GM12878 (cell line): ENCODE data around the gene CDHR4. TPM values are rescaled to one million over a fixed set of nuclear protein-coding genes. Genes with fewer than 3 reads are reported as not detected.

ENCODE experiments used
- CBX5 ChIP-seq: sonication (generic); IDR thresholded peaks from 2 replicates; pipeline ENCODE4 v1.6.1; 2016; ENCODE audit warnings: low read depth, moderate library complexity, mild to moderate bottlenecking, inconsistent platforms
- EZH2 ChIP-seq: IDR thresholded peaks from 2 replicates; pipeline ENCODE4 v1.6.1; 2012; ENCODE audit warnings: low read depth, mild to moderate bottlenecking, control low read depth, inconsistent platforms, low read length, borderline replicate concordance; ENCODE audit not compliant: control insufficient read depth
- KDM1A ChIP-seq: fragments of 200-600 bp; sonication (generic); IDR thresholded peaks from 2 replicates; pipeline ENCODE4 v1.6.1; 2016; ENCODE audit warnings: borderline replicate concordance
- NFXL1 ChIP-seq: fragments of 450-650 bp; IDR thresholded peaks from 2 replicates; pipeline ENCODE4 v1.6.1; 2017; ENCODE audit warnings: antibody characterized with exemption, mild to moderate bottlenecking, borderline replicate concordance
- POU2F2 ChIP-seq: IDR thresholded peaks from 3 replicates; pipeline ENCODE4 v1.6.1; 2011; ENCODE audit warnings: low read depth, mild to moderate bottlenecking, low read length, borderline replicate concordance
- RCOR1 ChIP-seq: conservative IDR thresholded peaks from 2 replicates; pipeline ENCODE4 v1.6.1; 2012; ENCODE audit warnings: low read depth, low read length, improper control_type of control experiment
- SRF ChIP-seq, 2 experiments: IDR thresholded peaks; 2 replicates each; pipeline ENCODE4 v1.6.1; 2011; ENCODE audit warnings: low read depth in 2 of 2, low read length in 2 of 2, mild to moderate bottlenecking in 1 of 2, moderate library complexity in 1 of 2
- WRNIP1 ChIP-seq: IDR thresholded peaks from 2 replicates; pipeline ENCODE4 v1.6.1; 2011; ENCODE audit warnings: low read depth, low read length, improper control_type of control experiment, borderline replicate concordance
- ZNF24 ChIP-seq: fragments of 450-650 bp; IDR thresholded peaks from 2 replicates; pipeline ENCODE4 v1.6.1; 2017; ENCODE audit warnings: antibody characterized with exemption, mild to moderate bottlenecking
- ZSCAN29 ChIP-seq: fragments of 450-650 bp; IDR thresholded peaks from 2 replicates; pipeline ENCODE4 v1.6.1; 2017; ENCODE audit warnings: mild to moderate bottlenecking, moderate library complexity
- polyA plus RNA-seq, 11 experiments: library from polyadenylated mRNA; depleted of rRNA in 4 of 11; unstranded in 6 of 11; stranded (reverse) in 5 of 11; fragments of >200 nt; fragmentation: Nextera tagmentation in 4 of 11; fragmentation: Illumina TruSeq in 1 of 11; extraction: Ambion mirVana in 4 of 11; extraction: Trizol in 1 of 11; gene quantifications; 1 replicate in 1 of 11; 2 replicates in 10 of 11; pipeline versions ENCODE4 v1.2.1 to v1.2.3, GENCODE V29; 2011 to 2016; ENCODE audit warnings: inconsistent platforms in 2 of 11, missing spikeins in 2 of 11, low read depth in 1 of 11
- total RNA-seq, 4 experiments: library from RNA; depleted of rRNA in 3 of 4; stranded (reverse); fragments of >200 nt in 3 of 4; fragmentation: Illumina TruSeq in 1 of 4; extraction: Trizol in 1 of 4; gene quantifications; 2 replicates each; pipeline versions ENCODE4 v1.2.1 to v1.2.3, GENCODE V29; 2013 to 2021
- TF ChIP-seq, protein P1 (sequence below): fragments of 450-650 bp; IDR thresholded peaks from 2 replicates; pipeline ENCODE4 v1.6.1; 2016; ENCODE audit warnings: mild to moderate bottlenecking, moderate library complexity, borderline replicate concordance
- TF ChIP-seq, protein P2 (sequence below): fragments of 450-650 bp; formaldehyde crosslinking; IDR thresholded peaks from 2 replicates; pipeline ENCODE4 v1.4.0; 2020; ENCODE audit warnings: mild to moderate bottlenecking, moderate library complexity
- TF ChIP-seq, protein P3 (sequence below), 3 experiments: IDR thresholded peaks in 2 of 3; conservative IDR thresholded peaks in 1 of 3; 2 replicates each; pipeline ENCODE4 v1.5.1; 2011; ENCODE audit warnings: low read depth in 3 of 3, low read length in 3 of 3, mild to moderate bottlenecking in 3 of 3, control low read depth in 2 of 3, moderate library complexity in 2 of 3, inconsistent platforms in 1 of 3, mixed read lengths in 1 of 3; ENCODE audit not compliant: control insufficient read depth in 2 of 3, insufficient read depth in 1 of 3; ENCODE audit errors: extremely low read depth in 1 of 3
- TF ChIP-seq, protein P4 (sequence below): fragments of 450-650 bp; IDR thresholded peaks from 2 replicates; pipeline ENCODE4 v1.6.1; 2017; ENCODE audit warnings: low read depth, mild to moderate bottlenecking, moderate library complexity

CDHR4 gene
- total and polyA plus RNA-seq, 10 of the 15 experiments (the other 5 are each of a cell fraction or from before 2014, with no cell fraction given), result not detected

DNA sequence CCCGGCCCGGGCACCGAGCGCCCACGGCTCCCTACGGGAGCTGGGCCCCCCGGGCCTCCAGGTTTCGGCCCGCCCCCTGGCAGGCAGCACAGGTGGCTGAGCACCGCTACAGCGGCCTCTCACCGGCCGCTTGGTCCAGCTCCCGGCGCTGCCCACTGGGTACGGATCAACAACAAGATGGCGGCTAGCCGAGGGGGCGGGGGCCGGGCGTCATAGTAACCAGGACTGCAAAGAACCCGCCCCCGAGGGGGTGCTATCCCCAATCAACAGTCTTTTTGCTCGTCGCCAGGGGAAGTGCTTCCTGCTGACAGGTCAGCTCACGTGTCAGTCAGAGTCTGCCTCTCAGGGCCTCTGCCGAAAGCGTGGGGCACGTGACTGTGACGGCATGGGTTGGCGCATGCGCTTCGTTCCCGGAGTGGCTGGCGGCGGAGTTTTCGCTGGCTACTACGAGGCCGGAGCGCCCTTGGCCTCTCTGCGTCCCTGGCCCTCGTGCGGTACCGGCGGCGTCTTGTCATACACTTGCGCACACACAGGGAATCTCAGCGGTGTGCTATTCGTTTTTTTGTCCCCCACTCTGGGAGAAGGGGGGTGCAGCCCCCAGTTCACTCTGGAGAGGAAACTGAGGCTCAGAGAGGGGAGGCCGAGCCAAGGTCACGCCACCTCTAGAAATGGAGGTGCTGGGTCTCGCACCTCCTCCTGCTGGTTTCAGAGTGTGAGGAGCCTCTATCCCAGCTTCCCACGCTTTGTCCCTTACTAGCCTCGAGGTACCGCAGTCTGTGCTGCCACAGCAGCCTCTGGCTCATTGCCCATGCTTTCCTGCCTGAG is 13.1 kb downstream of the CDHR4 start, which contains the start of gene IP6K1 (continued):
- TF ChIP-seq, protein P1, sequence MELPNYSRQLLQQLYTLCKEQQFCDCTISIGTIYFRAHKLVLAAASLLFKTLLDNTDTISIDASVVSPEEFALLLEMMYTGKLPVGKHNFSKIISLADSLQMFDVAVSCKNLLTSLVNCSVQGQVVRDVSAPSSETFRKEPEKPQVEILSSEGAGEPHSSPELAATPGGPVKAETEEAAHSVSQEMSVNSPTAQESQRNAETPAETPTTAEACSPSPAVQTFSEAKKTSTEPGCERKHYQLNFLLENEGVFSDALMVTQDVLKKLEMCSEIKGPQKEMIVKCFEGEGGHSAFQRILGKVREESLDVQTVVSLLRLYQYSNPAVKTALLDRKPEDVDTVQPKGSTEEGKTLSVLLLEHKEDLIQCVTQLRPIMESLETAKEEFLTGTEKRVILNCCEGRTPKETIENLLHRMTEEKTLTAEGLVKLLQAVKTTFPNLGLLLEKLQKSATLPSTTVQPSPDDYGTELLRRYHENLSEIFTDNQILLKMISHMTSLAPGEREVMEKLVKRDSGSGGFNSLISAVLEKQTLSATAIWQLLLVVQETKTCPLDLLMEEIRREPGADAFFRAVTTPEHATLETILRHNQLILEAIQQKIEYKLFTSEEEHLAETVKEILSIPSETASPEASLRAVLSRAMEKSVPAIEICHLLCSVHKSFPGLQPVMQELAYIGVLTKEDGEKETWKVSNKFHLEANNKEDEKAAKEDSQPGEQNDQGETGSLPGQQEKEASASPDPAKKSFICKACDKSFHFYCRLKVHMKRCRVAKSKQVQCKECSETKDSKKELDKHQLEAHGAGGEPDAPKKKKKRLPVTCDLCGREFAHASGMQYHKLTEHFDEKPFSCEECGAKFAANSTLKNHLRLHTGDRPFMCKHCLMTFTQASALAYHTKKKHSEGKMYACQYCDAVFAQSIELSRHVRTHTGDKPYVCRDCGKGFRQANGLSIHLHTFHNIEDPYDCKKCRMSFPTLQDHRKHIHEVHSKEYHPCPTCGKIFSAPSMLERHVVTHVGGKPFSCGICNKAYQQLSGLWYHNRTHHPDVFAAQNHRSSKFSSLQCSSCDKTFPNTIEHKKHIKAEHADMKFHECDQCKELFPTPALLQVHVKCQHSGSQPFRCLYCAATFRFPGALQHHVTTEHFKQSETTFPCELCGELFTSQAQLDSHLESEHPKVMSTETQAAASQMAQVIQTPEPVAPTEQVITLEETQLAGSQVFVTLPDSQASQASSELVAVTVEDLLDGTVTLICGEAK, result peak; percentile 79; the same call in 1 of the 2 replicates
- TF ChIP-seq, protein P2, sequence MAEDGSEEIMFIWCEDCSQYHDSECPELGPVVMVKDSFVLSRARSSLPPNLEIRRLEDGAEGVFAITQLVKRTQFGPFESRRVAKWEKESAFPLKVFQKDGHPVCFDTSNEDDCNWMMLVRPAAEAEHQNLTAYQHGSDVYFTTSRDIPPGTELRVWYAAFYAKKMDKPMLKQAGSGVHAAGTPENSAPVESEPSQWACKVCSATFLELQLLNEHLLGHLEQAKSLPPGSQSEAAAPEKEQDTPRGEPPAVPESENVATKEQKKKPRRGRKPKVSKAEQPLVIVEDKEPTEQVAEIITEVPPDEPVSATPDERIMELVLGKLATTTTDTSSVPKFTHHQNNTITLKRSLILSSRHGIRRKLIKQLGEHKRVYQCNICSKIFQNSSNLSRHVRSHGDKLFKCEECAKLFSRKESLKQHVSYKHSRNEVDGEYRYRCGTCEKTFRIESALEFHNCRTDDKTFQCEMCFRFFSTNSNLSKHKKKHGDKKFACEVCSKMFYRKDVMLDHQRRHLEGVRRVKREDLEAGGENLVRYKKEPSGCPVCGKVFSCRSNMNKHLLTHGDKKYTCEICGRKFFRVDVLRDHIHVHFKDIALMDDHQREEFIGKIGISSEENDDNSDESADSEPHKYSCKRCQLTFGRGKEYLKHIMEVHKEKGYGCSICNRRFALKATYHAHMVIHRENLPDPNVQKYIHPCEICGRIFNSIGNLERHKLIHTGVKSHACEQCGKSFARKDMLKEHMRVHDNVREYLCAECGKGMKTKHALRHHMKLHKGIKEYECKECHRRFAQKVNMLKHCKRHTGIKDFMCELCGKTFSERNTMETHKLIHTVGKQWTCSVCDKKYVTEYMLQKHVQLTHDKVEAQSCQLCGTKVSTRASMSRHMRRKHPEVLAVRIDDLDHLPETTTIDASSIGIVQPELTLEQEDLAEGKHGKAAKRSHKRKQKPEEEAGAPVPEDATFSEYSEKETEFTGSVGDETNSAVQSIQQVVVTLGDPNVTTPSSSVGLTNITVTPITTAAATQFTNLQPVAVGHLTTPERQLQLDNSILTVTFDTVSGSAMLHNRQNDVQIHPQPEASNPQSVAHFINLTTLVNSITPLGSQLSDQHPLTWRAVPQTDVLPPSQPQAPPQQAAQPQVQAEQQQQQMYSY (CRISPR knock-in tag), result no peak
- TF ChIP-seq SRF (IDR thresholded peaks at IDR 0.05; ENCODE audit: low read depth in 2 of 2, low read length in 2 of 2) (no peak), KDM1A (no peak), NFXL1 (no peak), RCOR1 (no peak), ZSCAN29 (no peak), WRNIP1 (no peak), CBX5 (no peak), POU2F2 (no peak), ZNF24 (no peak), EZH2 (no peak)
- TF ChIP-seq, protein P3, sequence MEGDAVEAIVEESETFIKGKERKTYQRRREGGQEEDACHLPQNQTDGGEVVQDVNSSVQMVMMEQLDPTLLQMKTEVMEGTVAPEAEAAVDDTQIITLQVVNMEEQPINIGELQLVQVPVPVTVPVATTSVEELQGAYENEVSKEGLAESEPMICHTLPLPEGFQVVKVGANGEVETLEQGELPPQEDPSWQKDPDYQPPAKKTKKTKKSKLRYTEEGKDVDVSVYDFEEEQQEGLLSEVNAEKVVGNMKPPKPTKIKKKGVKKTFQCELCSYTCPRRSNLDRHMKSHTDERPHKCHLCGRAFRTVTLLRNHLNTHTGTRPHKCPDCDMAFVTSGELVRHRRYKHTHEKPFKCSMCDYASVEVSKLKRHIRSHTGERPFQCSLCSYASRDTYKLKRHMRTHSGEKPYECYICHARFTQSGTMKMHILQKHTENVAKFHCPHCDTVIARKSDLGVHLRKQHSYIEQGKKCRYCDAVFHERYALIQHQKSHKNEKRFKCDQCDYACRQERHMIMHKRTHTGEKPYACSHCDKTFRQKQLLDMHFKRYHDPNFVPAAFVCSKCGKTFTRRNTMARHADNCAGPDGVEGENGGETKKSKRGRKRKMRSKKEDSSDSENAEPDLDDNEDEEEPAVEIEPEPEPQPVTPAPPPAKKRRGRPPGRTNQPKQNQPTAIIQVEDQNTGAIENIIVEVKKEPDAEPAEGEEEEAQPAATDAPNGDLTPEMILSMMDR (IDR thresholded peaks at IDR 0.05 in 2 of 3, conservative IDR thresholded peaks at IDR 0.05 in 1 of 3; ENCODE audit: control insufficient read depth in 2 of 3, extremely low read depth in 1 of 3, insufficient read depth in 1 of 3, low read depth in 3 of 3, low read length in 3 of 3), result no peak
- TF ChIP-seq, protein P4, sequence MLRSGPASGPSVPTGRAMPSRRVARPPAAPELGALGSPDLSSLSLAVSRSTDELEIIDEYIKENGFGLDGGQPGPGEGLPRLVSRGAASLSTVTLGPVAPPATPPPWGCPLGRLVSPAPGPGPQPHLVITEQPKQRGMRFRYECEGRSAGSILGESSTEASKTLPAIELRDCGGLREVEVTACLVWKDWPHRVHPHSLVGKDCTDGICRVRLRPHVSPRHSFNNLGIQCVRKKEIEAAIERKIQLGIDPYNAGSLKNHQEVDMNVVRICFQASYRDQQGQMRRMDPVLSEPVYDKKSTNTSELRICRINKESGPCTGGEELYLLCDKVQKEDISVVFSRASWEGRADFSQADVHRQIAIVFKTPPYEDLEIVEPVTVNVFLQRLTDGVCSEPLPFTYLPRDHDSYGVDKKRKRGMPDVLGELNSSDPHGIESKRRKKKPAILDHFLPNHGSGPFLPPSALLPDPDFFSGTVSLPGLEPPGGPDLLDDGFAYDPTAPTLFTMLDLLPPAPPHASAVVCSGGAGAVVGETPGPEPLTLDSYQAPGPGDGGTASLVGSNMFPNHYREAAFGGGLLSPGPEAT, result no peak
